ENCODE measurements around the gene NIN. TPM values are rescaled to one million over a fixed set of nuclear protein-coding genes. Genes with fewer than 3 reads are reported as not detected.

The NIN gene
- total and polyA plus RNA-seq, 7 donors: 7.3 to 47.7 (median 24.3) TPM

DNA sequence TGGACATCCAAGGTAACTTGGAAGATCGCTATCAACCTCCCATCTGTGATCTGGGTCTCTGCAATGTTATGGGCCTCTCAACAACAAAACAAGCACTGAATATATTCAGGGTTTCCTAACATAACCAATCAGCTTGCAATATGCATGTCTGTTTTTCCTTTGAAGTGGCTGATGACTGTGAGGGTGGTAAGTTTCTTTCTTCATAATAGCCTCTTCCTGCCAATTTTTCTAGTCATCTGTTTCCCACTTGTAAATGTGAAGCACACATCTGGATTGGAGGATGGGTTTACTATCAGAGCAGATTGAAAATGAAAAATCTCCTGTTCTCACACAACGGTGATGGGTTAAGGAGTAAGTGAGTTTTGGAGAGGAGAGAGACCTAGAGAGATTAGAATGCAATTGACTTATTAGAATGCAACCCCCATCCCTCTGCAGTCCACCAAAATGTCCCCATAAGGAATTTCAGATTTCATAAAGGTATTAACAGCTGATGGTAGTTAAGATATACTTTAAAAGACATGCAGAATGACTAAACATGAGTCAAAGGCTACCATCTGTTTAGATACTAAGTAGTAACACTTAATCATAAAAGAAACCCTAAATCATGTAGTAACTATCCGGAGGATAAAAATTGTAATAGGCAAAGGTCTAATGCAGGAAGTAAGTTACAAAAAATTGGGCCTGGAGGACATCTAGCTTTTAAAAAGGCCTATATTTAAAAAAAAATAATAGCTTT lies 104.4 kb downstream of the NIN start:
- no peaks in the 10 kb centered on the region for H3K9me3 ChIP-seq
- intact Hi-C loops (cut with DNase I): loop anchor here in 1 of 2 donors (10.0 kb wide), 1 partner anchor 62 kb away; the partner anchor contains the start of gene SAV1
- H3K4me3 ChIP-seq: no peak overlapping the region
- 80 to 89% (median 85%) methylated on average over 3 of the region's 3 CpGs for WGBS, 3 donors
- ATAC-seq: no peak
- no peak for DNase-seq
- peaks cover 23 to 100% of the 10 kb centered on the region in 2 donors for H3K36me3 ChIP-seq (ENCODE audit: insufficient read depth in 1 of 2, low read depth in 1 of 2)
- H3K27me3 ChIP-seq (ENCODE audit: insufficient read depth in 3 of 3, low read length in 2 of 3): no peaks in the 10 kb centered on the region
- TF ChIP-seq CTCF (IDR thresholded peaks at IDR 0.05): no peak
- no peaks in the 10 kb centered on the region for H3K4me1 ChIP-seq
- no peak overlapping the region for H3K27ac ChIP-seq

DNA sequence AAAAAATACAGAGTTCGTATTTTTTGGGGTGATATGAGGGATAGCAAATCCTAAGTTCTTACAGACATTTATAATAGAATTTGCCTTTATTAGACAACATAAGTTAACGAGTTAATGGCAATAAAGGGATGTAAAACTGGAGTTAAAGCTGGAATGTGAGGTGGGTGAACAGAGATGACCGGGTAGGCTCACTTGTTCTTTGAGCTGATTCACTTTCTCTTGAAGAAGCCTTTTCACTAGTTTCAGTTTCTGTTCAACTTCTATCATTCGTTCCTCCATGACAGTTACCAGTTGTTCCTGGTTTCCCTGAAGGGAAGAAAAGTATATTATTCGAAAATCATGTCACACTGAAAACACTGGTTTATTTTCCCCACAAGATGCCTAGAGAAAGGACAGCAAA lies 105.2 kb downstream of the NIN start:
- Histone ChIP-seq H3K36me3 (ENCODE audit: insufficient read depth in 1 of 2, low read depth in 1 of 2) (peaks cover 23 to 100% of the 10 kb centered on the region in 2 donors), H3K9me3 (no peaks in the 10 kb centered on the region), H3K4me1 (no peaks in the 10 kb centered on the region), H3K4me3 (no peak overlapping the region), H3K27me3 (ENCODE audit: insufficient read depth in 3 of 3, low read length in 2 of 3) (no peaks in the 10 kb centered on the region), H3K27ac (no peak overlapping the region)
- no peak for TF ChIP-seq CTCF (IDR thresholded peaks at IDR 0.05)
- ATAC-seq (no peak), DNase-seq (no peak)
- intact Hi-C loops (cut with DNase I): loop anchor here in 1 of 2 donors (10.0 kb wide), 1 partner anchor 61 kb away; the partner anchor contains the start of gene SAV1
- WGBS, 3 donors: 80 to 94% (median 91%) methylated on average over 5 of the region's 5 CpGs

- Histone ChIP-seq H3K4me1 (no peaks in the 10 kb centered on the region), H3K9me3 (no peaks in the 10 kb centered on the region), H3K4me3 (no peak overlapping the region), H3K36me3 (ENCODE audit: insufficient read depth in 1 of 2, low read depth in 1 of 2) (peaks cover 12 to 49% of the 10 kb centered on the region in 2 donors), H3K27ac (no peak overlapping the region), H3K27me3 (ENCODE audit: insufficient read depth in 3 of 3, low read length in 2 of 3) (no peaks in the 10 kb centered on the region)
- no peak for TF ChIP-seq CTCF (IDR thresholded peaks at IDR 0.05)
- ATAC-seq: no peak
- 93 to 98% (median 98%) methylated on average over 1 of the region's 1 CpG for WGBS, 3 donors
- intact Hi-C loops (cut with DNase I): loop anchor here (5.0 to 10.0 kb wide), 3 partner anchors 55 to 118 kb away; partner anchors contain the start of gene SAV1 (in 1 of the 2)
- no peak for DNase-seq
Observed at GRCh38 chr14:50719911-50720759, 110.8 kb downstream of the NIN start.

DNA sequence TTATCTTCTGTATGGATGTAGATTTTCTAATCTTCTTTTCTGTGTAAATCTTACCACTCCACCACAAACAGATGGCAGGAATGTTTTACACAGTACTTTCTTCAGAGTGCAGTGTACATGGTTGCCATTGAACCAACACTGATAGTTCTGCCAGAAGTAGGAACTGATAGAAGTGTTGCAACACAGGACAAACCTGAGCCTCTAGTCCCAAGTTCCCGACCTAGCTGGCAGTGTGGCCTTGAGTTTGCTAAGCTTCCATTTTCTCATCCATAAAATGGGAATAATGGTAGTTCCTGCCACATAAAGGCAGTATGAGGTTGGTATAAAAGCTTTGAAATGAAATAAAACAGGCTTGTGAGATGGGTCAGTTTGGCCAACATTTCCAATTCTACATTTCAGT lies 112.0 kb downstream of the NIN start:
- WGBS, 3 donors: 32 to 74% (median 33%) methylated on average over 1 of the region's 1 CpG
- no peak overlapping the region for H3K27ac ChIP-seq
- DNase-seq: no peak
- peaks cover 9 to 37% of the 10 kb centered on the region in 2 donors for H3K36me3 ChIP-seq (ENCODE audit: insufficient read depth in 1 of 2, low read depth in 1 of 2)
- H3K4me3 ChIP-seq: no peak overlapping the region
- H3K9me3 ChIP-seq: no peaks in the 10 kb centered on the region
- no peaks in the 10 kb centered on the region for H3K27me3 ChIP-seq (ENCODE audit: insufficient read depth in 3 of 3, low read length in 2 of 3)
- TF ChIP-seq CTCF (IDR thresholded peaks at IDR 0.05): no peak
- no peaks in the 10 kb centered on the region for H3K4me1 ChIP-seq
- peak in 2 of 4 donors; percentile 47 to 49 for ATAC-seq
- intact Hi-C loops (cut with DNase I): loop anchor here (5.0 to 10.0 kb wide), 2 partner anchors 114 to 117 kb away; no protein-coding TSS in a partner anchor

Data from psoas muscle (tissue), 8 donors.